Stimulated activated CD8-positive, alpha-beta memory T cell treated with anti-CD3 and anti-CD28 coated beads, Interleukin-4, amount 100 ng/mL, for 48 hours (primary cell): ENCODE data around the gene CPNE5.

Experiments
- DNase-seq: peaks from one replicate; pipeline ENCODE4 v3.0.0-alpha.2; 2020

CPNE5 gene

DNA sequence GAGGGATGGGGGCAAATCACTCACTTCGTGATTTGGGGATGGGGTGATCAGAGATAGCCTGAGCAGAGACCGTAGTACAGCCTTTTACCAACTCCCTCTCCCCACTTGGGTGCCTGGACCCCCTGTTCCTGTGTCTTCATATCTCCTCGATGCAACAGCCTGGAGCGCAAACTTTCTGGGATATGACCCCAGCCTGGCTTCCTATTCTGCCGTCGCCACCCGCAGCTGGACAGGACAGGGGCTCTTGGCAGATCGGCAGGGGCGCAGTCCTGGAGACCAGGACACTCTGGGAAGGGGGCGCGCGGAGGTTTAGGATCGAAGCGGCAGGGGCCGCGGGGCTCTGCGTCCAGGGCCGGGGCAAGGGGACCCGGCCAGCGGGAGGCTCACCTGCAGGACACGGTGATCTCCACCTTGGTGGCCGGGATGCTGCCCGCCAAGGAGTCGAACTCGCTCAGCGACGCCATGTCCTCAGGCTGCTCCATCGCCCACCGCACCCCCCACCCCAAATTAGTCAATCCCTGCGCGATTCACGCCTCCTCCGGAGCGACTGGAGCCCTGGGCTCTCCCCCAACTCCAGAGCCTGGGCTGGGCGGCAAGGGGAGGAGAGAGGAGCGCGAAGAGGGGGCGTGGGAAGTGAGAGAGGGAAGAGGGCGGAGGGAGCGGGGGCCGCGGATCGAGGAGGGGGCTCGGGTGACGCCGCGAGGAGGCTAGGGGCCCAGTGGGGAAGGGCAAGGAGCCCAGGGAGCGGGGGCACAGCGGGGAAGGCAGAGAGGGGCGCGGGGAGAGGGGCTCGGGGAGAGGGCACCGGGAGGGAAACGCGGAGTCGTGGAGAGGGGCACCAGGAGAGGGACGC is at the start of gene CPNE5:
Gene CPNE5 (minus strand): TSS at position 549 of the 853 bp plus-strand sequence. CDS start 67 bp downstream, at position 482.
- DNase-seq = no peak

DNA sequence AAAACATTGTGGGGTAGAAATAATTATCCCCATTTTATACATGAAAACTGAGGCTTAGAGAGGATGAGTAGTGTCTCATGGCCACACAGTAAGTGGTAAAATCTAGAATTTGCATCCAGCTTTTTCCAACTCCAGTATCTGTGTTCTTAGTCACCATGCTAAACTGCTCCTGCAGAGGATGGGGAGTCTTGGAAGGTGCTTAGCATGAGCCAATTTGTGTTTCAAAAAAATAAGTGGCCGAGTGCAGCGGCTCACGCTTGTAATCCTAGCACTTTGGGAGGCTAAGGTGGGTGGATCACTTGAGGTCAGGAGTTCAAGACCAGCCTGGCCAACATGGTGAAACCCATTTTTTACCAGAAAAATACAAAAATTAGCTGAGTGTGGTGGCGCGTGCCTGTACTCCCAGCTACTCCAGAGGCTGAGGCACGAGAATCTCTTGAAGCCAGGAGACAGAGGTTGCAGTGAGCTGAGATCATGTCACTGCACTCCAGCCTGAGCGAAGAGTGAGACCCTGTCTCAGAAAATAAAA is 48.9 kb upstream of the CPNE5 start:
- no peak for DNase-seq

DNA sequence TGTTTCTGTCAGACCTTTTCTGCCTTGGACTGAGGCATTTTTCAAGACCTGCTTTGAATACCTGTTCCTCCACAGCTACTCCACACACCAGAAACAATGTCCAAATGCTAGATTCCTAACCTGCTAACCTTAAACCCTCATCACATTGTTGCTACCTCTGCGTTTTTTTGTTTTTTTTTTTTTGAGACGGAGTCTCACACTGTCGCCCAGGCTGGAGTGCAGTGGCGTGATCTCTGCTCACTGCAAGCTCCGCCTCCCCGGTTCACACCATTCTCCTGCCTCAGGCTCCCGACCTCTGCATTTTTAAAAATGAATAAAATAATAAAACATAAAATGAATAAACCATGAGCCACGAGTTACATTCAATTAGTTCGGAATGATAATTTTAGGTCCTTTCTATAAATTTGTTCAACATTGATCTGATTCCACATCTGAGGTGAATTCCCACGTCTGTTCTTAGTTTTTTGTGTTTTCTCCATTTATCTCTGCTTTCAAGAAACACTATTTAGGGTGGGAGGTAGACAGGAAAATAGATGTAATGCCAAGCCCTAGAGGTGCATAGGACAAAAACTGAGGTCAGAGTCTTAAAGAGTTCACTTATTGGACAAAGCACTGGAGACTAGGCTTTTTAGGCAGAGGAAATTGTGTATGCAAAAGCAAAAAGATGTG is 47.8 kb upstream of the CPNE5 start:
- DNase-seq = no peak

- DNase-seq = peak; percentile 98
Measured at GRCh38 chr6:36885461-36886401, 46.5 kb upstream of the CPNE5 start, which contains the start of gene C6orf89. Gene C6orf89 (plus strand): TSS chr6:36885952. CDS start chr6:36899445, 13,493 bp downstream.

DNA sequence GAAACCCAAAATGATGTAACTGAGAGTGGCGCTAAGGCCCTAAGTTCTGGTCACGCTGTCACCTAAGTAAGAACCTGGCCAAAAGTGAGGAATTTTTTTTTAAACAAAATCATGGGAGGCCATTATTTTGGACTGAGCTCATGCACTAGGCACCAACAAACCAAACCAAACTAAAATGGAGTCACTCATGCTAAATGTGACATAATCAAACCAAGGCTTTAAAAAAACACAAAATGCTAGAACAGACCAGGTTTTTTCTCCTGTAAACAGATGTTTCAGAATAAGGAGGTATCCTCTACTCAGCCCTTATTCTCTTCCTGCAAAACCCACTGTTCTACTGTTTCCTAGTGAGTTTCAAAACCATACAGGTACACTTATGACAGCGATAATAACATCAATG is 45.4 kb upstream of the CPNE5 start:
- no peak for DNase-seq

DNA sequence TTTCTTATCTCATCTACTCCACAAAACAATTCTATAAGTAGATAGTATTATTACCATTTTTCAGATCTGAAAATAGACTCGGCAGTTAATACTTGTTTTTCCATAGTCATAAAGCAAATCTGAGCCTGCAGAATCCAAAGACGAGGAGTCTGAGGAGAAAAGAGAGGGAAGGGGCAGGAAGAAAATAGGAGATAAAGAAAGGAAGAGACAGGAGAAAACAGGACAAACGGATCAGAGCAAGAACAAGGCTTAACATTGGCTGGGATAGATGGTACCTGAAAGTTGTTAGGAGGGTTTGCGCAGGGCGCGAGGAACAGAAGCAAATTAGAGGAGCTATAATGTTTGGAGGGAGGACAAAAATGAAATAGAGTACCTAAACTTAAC is 36.0 kb upstream of the CPNE5 start:
- no peak for DNase-seq

- peak; percentile 87 for DNase-seq
Measured at GRCh38 chr6:36874443-36875249, 35.4 kb upstream of the CPNE5 start, which contains the start of gene PPIL1. Gene PPIL1 (minus strand): TSS chr6:36874803. CDS start chr6:36874772, 31 bp downstream.

DNA sequence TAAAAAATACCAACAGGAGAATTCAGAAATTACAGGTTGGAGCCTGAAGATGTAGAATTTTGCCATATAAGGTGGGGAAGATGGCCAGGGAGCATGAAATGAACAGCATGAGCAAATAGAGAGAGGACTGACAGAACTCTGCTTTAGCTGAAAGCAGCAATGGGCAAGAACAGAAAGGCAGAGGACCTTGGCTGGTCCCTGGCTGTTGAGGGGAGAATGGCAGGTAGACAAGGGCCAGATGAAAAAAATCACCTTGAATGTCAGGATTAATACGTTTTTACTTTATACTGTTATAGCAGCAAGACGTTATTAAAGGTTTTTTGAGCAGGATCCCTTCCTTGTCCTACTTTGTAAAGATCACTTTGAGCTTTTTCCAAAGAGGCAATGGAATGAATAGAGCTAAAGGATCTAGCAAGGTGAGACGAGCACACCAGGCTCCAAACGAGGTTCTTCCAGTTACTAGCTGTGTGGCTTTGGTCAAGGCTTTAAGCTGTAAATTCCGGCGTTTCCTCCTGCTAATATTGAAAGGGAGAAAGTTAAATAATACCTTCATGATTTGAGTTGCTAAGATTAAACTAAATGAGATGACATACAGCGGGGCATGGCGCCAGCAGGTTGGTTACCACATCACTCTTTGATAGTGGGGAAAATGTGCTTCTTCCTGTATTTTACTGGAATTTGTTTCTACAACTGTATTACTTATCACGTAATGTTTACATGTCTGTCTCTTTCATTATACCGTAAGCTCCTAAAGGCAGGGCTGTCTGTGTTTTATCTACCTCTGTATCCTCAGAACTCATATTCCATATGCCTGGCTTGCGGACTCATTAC is 34.6 kb upstream of the CPNE5 start:
- no peak for DNase-seq

DNA sequence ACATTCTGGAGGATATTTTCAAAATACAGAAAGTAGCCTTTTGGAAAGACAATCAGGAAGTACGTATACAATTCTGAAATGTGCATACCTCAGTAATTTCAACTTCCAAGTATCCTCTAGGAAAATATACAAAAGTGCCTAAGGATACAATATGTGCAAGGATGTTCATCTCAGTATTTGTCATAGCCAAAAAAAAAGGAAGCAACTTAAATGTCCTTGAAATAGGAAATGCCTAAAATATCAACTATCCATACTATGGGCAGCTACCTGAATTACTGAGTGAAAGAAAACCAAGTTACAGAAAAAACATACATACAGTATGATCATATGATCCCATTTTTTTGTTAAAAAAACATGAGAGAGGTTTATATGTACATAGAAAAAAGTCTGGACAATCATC is 33.9 kb upstream of the CPNE5 start:
- DNase-seq = no peak

DNA sequence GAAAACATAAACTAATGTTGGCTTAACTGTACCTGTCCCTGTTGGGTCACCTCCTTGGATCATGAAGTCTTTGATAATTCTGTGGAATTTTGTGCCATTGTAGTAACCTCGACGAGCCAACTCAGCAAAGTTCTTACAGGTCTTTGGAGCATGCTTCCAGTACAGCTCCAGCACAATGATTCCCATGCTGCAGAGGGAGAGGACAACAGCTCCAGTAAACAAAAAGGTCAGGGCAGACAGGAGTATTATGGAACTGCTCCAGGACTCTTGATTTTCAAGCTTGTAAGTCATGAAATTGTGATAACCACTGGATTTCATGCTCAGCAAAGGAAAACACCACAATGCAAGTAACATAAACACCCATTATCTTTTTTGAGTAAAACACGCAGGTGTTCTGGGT is 32.4 kb upstream of the CPNE5 start:
- DNase-seq = no peak

GRCh38 chr6:36867471-36868224 is 28.4 kb upstream of the CPNE5 start:
- no peak for DNase-seq

GRCh38 chr6:36865835-36866234 is 26.6 kb upstream of the CPNE5 start:
- DNase-seq = no peak

DNA sequence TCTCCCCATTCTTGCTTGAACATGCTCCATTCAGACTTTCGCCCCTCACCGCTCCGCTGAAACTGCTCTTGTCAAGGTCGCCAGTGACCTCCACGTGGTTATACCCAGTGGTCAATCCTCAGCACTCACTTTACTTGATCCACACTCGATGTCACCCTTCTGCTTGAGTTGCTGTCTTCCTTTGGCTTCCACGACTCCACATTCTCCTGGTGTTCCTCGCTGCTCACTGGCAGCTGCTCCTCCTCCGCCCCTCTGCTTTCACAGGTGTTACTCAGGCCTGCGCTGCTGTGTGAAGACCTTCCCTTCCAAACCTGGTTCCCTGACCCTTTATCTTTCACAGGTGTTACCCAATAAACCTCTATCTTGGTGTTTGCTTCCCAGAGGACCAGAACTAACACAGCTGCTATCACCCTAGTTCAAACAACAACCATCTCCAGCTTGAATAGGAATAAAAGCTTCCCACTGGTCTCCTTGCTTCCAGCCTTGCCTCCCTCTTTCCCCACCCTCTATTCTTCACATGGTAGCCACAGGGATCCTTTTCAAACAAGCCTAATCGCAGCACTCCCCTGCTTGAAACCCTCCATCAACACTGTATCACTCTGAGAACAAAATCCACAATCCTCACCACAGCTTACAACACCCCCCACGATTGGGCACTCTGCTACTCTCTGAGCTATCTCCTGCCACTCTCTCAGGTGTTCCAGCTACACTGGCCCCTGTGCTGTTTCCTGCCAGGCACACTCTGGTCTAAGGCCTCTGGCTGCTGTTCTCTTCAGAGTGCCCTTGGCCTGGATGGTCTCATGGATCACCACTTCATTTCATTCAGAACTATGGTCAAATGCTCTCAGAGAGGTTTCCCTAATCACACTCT is 24.7 kb upstream of the CPNE5 start:
- DNase-seq = no peak

- DNase-seq = no peak
Measured at GRCh38 chr6:36862848-36863382, 23.7 kb upstream of the CPNE5 start.

GRCh38 chr6:36862164-36862847 is 23.1 kb upstream of the CPNE5 start:
- DNase-seq = no peak

DNA sequence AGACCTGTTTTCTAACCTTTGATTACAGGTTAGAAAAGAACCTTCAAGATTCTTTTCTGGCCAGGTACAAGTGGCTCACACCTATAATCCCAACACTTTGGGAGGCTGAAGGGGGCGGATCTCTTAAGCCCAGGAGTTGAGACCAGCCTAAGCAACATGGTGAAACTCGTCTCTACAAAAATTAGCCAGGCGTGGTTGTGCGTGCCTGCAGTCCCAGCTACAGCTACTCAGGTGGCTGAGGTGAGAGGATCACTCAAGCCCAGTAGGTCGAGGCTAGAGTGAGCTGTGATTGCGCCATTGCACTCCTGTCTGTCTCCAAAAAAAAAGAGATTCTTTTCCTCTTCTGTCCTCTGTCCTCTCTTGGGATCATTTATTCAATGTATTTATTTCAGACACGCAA is 20.9 kb upstream of the CPNE5 start:
- DNase-seq = no peak

- no peak for DNase-seq
Measured at GRCh38 chr6:36858407-36858981, 19.2 kb upstream of the CPNE5 start.

- no peak for DNase-seq
Measured at GRCh38 chr6:36857325-36857724, 18.1 kb upstream of the CPNE5 start.
